ENCODE data around the gene SULT1A1.
A peak's percentile ranks its signal among the peaks of the same experiment; 100 is the strongest.

SULT1A1 gene

GRCh38 chr16:28590384-28591340 is 19.2 kb downstream of the SULT1A1 start:
- intact Hi-C loops (cut with micrococcal nuclease): no loop called here
- Mint-ChIP-seq H3K4me1 (ENCODE audit: low read depth) (peaks cover 5% of the 10 kb centered on the region), H3K36me3 (ENCODE audit: low read depth) (peaks cover 71% of the 10 kb centered on the region), H3K9me3 (no peaks in the 10 kb centered on the region), H3K27me3 (peaks cover 2% of the 10 kb centered on the region), H3K27ac (no peak overlapping the region), H3K4me3 (no peak overlapping the region)

- intact Hi-C loops (cut with micrococcal nuclease): no loop called here
- Mint-ChIP-seq H3K36me3 (ENCODE audit: low read depth) (peaks cover 78% of the 10 kb centered on the region), H3K9me3 (no peaks in the 10 kb centered on the region), H3K4me1 (ENCODE audit: low read depth) (peaks cover 9% of the 10 kb centered on the region), H3K27me3 (no peaks in the 10 kb centered on the region), H3K27ac (no peak overlapping the region), H3K4me3 (no peak overlapping the region)
Measured at GRCh38 chr16:28589930-28590329, 19.9 kb downstream of the SULT1A1 start.

- peaks cover 86% of the 10 kb centered on the region for H3K36me3 Mint-ChIP-seq (ENCODE audit: low read depth)
- no peak overlapping the region for H3K4me3 Mint-ChIP-seq
- no peaks in the 10 kb centered on the region for H3K27me3 Mint-ChIP-seq
- no peak overlapping the region for H3K27ac Mint-ChIP-seq
- intact Hi-C loops (cut with micrococcal nuclease): no loop called here
- H3K4me1 Mint-ChIP-seq (ENCODE audit: low read depth): peaks cover 9% of the 10 kb centered on the region
- no peaks in the 10 kb centered on the region for H3K9me3 Mint-ChIP-seq
Measured at GRCh38 chr16:28589069-28589468, 20.8 kb downstream of the SULT1A1 start.

GRCh38 chr16:28587386-28587785 is 22.5 kb downstream of the SULT1A1 start:
- Mint-ChIP-seq H3K4me3 (no peak overlapping the region), H3K27ac (no peak overlapping the region), H3K27me3 (no peaks in the 10 kb centered on the region), H3K4me1 (ENCODE audit: low read depth) (peaks cover 9% of the 10 kb centered on the region), H3K36me3 (ENCODE audit: low read depth) (peaks cover 96% of the 10 kb centered on the region), H3K9me3 (no peaks in the 10 kb centered on the region)
- intact Hi-C loops (cut with micrococcal nuclease): no loop called here

GRCh38 chr16:28586466-28586865 is 23.4 kb downstream of the SULT1A1 start:
- Mint-ChIP-seq H3K4me1 (ENCODE audit: low read depth) (peaks cover 9% of the 10 kb centered on the region), H3K27ac (no peak overlapping the region), H3K9me3 (no peaks in the 10 kb centered on the region), H3K36me3 (ENCODE audit: low read depth) (peaks cover 96% of the 10 kb centered on the region), H3K27me3 (no peaks in the 10 kb centered on the region), H3K4me3 (no peak overlapping the region)
- intact Hi-C loops (cut with micrococcal nuclease): no loop called here

GRCh38 chr16:28585674-28586073 is 24.2 kb downstream of the SULT1A1 start:
- Mint-ChIP-seq H3K4me3 (no peak overlapping the region), H3K36me3 (ENCODE audit: low read depth) (peaks cover 96% of the 10 kb centered on the region), H3K9me3 (no peaks in the 10 kb centered on the region), H3K27me3 (no peaks in the 10 kb centered on the region), H3K27ac (no peak overlapping the region), H3K4me1 (ENCODE audit: low read depth) (peaks cover 9% of the 10 kb centered on the region)
- intact Hi-C loops (cut with micrococcal nuclease): no loop called here

- peaks cover 64% of the 10 kb centered on the region for H3K36me3 Mint-ChIP-seq (ENCODE audit: low read depth)
- H3K4me3 Mint-ChIP-seq: no peak overlapping the region
- no peaks in the 10 kb centered on the region for H3K9me3 Mint-ChIP-seq
Measured at GRCh38 chr16:28580726-28581315, 29.0 kb downstream of the SULT1A1 start.

GRCh38 chr16:28575446-28576109 is 34.3 kb downstream of the SULT1A1 start:
- Mint-ChIP-seq H3K27me3 (no peaks in the 10 kb centered on the region), H3K27ac (no peak overlapping the region), H3K36me3 (ENCODE audit: low read depth) (peaks cover 12% of the 10 kb centered on the region), H3K4me1 (ENCODE audit: low read depth) (peaks cover 28% of the 10 kb centered on the region), H3K9me3 (no peaks in the 10 kb centered on the region), H3K4me3 (no peak overlapping the region)
- intact Hi-C loops (cut with micrococcal nuclease): no loop called here

More at GRCh38 chr16:28580726-28581315, 29.0 kb downstream of the SULT1A1 start:
- Mint-ChIP-seq H3K27me3 (no peaks in the 10 kb centered on the region), H3K27ac (no peak overlapping the region), H3K4me1 (ENCODE audit: low read depth) (peaks cover 5% of the 10 kb centered on the region)
- intact Hi-C loops (cut with micrococcal nuclease): no loop called here

- Mint-ChIP-seq H3K27me3 (no peaks in the 10 kb centered on the region), H3K4me3 (no peak overlapping the region), H3K9me3 (no peaks in the 10 kb centered on the region), H3K4me1 (ENCODE audit: low read depth) (peaks cover 28% of the 10 kb centered on the region), H3K36me3 (ENCODE audit: low read depth) (peaks cover 5% of the 10 kb centered on the region), H3K27ac (no peak overlapping the region)
- intact Hi-C loops (cut with micrococcal nuclease): no loop called here
Measured at GRCh38 chr16:28574925-28575324, 34.9 kb downstream of the SULT1A1 start.

- Mint-ChIP-seq H3K27ac (peak overlapping the region; percentile 60), H3K36me3 (ENCODE audit: low read depth) (no peaks in the 10 kb centered on the region), H3K9me3 (no peaks in the 10 kb centered on the region), H3K4me3 (peak overlapping the region; percentile 9), H3K27me3 (no peaks in the 10 kb centered on the region), H3K4me1 (ENCODE audit: low read depth) (peaks cover 28% of the 10 kb centered on the region)
- intact Hi-C loops (cut with micrococcal nuclease): no loop called here
Measured at GRCh38 chr16:28573738-28574718, 35.8 kb downstream of the SULT1A1 start.

- intact Hi-C loops (cut with micrococcal nuclease): no loop called here
Measured at GRCh38 chr16:28572696-28573510, 36.9 kb downstream of the SULT1A1 start.

GRCh38 chr16:28569968-28570752 is 39.7 kb downstream of the SULT1A1 start:
- H3K27me3 Mint-ChIP-seq: no peaks in the 10 kb centered on the region

More at GRCh38 chr16:28572696-28573510, 36.9 kb downstream of the SULT1A1 start:
- H3K27ac Mint-ChIP-seq: peak overlapping the region; percentile 60
- peaks cover 28% of the 10 kb centered on the region for H3K4me1 Mint-ChIP-seq (ENCODE audit: low read depth)
- no peaks in the 10 kb centered on the region for H3K9me3 Mint-ChIP-seq
- H3K27me3 Mint-ChIP-seq: no peaks in the 10 kb centered on the region
- peak overlapping the region; percentile 6 for H3K4me3 Mint-ChIP-seq
- H3K36me3 Mint-ChIP-seq (ENCODE audit: low read depth): no peaks in the 10 kb centered on the region

More at GRCh38 chr16:28569968-28570752, 39.7 kb downstream of the SULT1A1 start:
- peaks cover 23% of the 10 kb centered on the region for H3K36me3 Mint-ChIP-seq (ENCODE audit: low read depth)
- H3K4me3 Mint-ChIP-seq: no peak overlapping the region
- peaks cover 34% of the 10 kb centered on the region for H3K4me1 Mint-ChIP-seq (ENCODE audit: low read depth)
- peaks cover 9% of the 10 kb centered on the region for H3K9me3 Mint-ChIP-seq
- intact Hi-C loops (cut with micrococcal nuclease): no loop called here
- no peak overlapping the region for H3K27ac Mint-ChIP-seq
